A673 (cell line): ENCODE data around the gene ELFN1. TPM values are rescaled to one million over a fixed set of nuclear protein-coding genes. Genes with fewer than 3 reads are reported as not detected.

Experiments
- BruUV-seq: library from RNA; stranded (reverse); fragments of 400-500 nt; replicated peaks from 2 replicates; lab custom pipeline; 2021; lab: Mats Ljungman, UMichigan
- CTCF ChIA-PET: fragments of 300-600 bp; sonication (Branson Sonifier 250); formaldehyde crosslinking; loops from one replicate; lab custom pipeline; 2022; ENCODE audit warnings: antibody characterized with exemption; lab: Charles Lee
- POLR2A ChIA-PET: fragments of 300-600 bp; sonication (Branson Sonifier 250); formaldehyde crosslinking; loops from one replicate; lab custom pipeline; 2022; ENCODE audit warnings: antibody characterized with exemption; ENCODE audit not compliant: low non-redundant PET; lab: Charles Lee
- DNase-seq: peaks from one replicate; pipeline ENCODE4 v3.0.0-alpha.2; 2015; ENCODE audit warnings: low spot score
- H3K27ac ChIP-seq: fragments of 200-600 bp; sonication (generic); 2 replicates; pipeline ENCODE4 v1.5.1; 2016; ENCODE audit warnings: mixed run types, low read depth, mild to moderate bottlenecking, mixed read lengths, antibody characterized with exemption, low read length; ENCODE audit not compliant: poor library complexity, severe bottlenecking
- H3K27me3 ChIP-seq: fragments of 200-600 bp; sonication (generic); replicated peaks from 2 replicates; pipeline ENCODE4 v1.6.1; 2017; ENCODE audit warnings: mixed run types, low read depth, mild to moderate bottlenecking, mixed read lengths, antibody characterized with exemption, low read length; ENCODE audit not compliant: insufficient read depth, poor library complexity
- H3K36me3 ChIP-seq: fragments of 200-600 bp; sonication (generic); 2 replicates; pipeline ENCODE4 v1.6.1; 2016; ENCODE audit warnings: mixed run types, mild to moderate bottlenecking, mixed read lengths, antibody characterized with exemption, low read length; ENCODE audit not compliant: insufficient read depth, poor library complexity, severe bottlenecking
- H3K4me1 ChIP-seq: fragments of 200-600 bp; sonication (generic); 2 replicates; pipeline ENCODE4 v1.6.1; 2017; ENCODE audit warnings: mixed run types, mild to moderate bottlenecking, mixed read lengths, antibody characterized with exemption, low read length; ENCODE audit not compliant: insufficient read depth, poor library complexity, severe bottlenecking
- H3K4me3 ChIP-seq: fragments of 200-600 bp; sonication (generic); 2 replicates; pipeline ENCODE4 v1.5.1; 2016; ENCODE audit warnings: low read depth, mixed run types, mild to moderate bottlenecking, mixed read lengths, low read length; ENCODE audit not compliant: poor library complexity, severe bottlenecking
- H3K9me3 ChIP-seq: fragments of 200-600 bp; sonication (generic); 2 replicates; pipeline ENCODE4 v1.6.1; 2016; ENCODE audit warnings: mixed run types, low read depth, mild to moderate bottlenecking, mixed read lengths, antibody characterized with exemption, low read length; ENCODE audit not compliant: poor library complexity, severe bottlenecking
- CTCF ChIP-seq: fragments of 300-800, 200-600 bp; sonication (generic); conservative IDR thresholded peaks from 2 replicates; pipeline ENCODE4 v1.5.1; 2017; ENCODE audit warnings: low read depth, mild to moderate bottlenecking, antibody characterized with exemption, low read length, moderate library complexity, mixed read lengths
- EZH2 ChIP-seq: fragments of 200-600 bp; sonication (generic); IDR thresholded peaks from 2 replicates; pipeline ENCODE4 v1.6.1; 2017; ENCODE audit warnings: borderline replicate concordance, low read depth, mild to moderate bottlenecking, mixed read lengths, antibody characterized with exemption, low read length; ENCODE audit not compliant: poor library complexity, severe bottlenecking
- intact Hi-C: fragments of 100-400 bp; cut with micrococcal nuclease; formaldehyde crosslinking; loops from one replicate; pipeline ENCODE4 v1.10.0; 2022; ENCODE audit not compliant: unreplicated experiment
- total RNA-seq: library from RNA; stranded (reverse); gene quantifications from 2 replicates; pipeline ENCODE4 v1.2.3, GENCODE V29; 2021

The ELFN1 gene
- total RNA-seq, 1 experiment from 2014 or later = not detected

GRCh38 chr7:1678081-1678543 is 8.0 kb downstream of the ELFN1 start:
- DNase-seq = no peak
- CTCF ChIA-PET = no interaction called here
- Histone ChIP-seq H3K4me3 (no peak overlapping the region), H3K27ac (no peak overlapping the region), H3K9me3 (peaks cover 8% of the 10 kb centered on the region), H3K4me1 (no peaks in the 10 kb centered on the region), H3K36me3 (no peaks in the 10 kb centered on the region), H3K27me3 (peaks cover 42% of the 10 kb centered on the region)
- no peak for TF ChIP-seq EZH2
- no peak for TF ChIP-seq CTCF
- POLR2A ChIA-PET = no interaction called here
- intact Hi-C loops = no loop called here
- BruUV-seq = no TSS peak

DNA sequence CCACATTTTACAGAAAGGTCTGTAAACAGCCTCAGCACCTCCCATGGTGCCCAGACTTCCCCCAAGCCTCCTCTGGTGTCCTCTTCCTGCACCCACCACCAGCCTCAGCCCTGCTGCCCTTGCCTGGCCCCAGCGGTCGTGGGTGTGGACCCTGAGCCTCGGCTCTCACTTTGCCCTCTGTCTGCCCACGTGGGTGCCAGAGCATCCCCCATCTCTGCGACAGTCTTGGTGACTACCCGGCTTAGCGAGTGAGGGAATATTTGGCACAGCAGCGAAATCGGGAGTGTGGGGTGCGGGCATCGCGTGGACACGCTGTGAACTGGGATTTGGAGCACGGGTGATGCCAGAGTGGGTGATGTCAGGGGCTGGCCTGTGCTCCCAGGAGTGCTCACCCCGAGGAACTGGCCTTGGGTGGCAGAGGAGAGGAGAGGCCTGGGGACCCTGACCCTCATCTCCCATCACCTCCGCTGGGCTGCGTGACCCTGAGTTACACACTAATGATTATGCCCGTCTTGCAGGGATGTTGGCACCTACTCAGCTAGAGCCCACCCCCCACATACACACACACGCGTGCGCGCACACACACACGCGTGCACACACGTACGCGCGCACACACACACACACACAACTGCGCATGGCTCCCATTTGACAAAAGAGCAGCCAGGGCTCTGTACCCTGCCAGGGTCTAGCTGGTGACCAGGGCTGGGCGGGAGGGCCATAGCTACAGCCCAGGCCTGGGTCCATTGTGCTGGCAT is 8.7 kb downstream of the ELFN1 start:
- intact Hi-C loops = no loop called here
- Histone ChIP-seq H3K27ac (no peak overlapping the region), H3K4me1 (no peaks in the 10 kb centered on the region), H3K9me3 (peaks cover 8% of the 10 kb centered on the region), H3K27me3 (peaks cover 44% of the 10 kb centered on the region), H3K4me3 (no peak overlapping the region), H3K36me3 (no peaks in the 10 kb centered on the region)
- ChIA-PET CTCF (no interaction called here), POLR2A (no interaction called here)
- no TSS peak for BruUV-seq
- TF ChIP-seq EZH2 = no peak
- no peak for TF ChIP-seq CTCF
- DNase-seq = no peak

- Histone ChIP-seq H3K36me3 (no peaks in the 10 kb centered on the region), H3K27ac (no peak overlapping the region), H3K4me3 (no peak overlapping the region), H3K4me1 (no peaks in the 10 kb centered on the region), H3K9me3 (peaks cover 14% of the 10 kb centered on the region), H3K27me3 (peaks cover 42% of the 10 kb centered on the region)
- DNase-seq = no peak
- ChIA-PET CTCF (no interaction called here), POLR2A (no interaction called here)
- no TSS peak for BruUV-seq
- TF ChIP-seq CTCF = no peak
- no peak for TF ChIP-seq EZH2
- intact Hi-C loops = no loop called here
Measured at GRCh38 chr7:1679326-1679965, 9.4 kb downstream of the ELFN1 start.
